ENCODE data around the gene RAD23B.

Gene RAD23B

GRCh38 chr9:107269254-107269653 lies 13.8 kb upstream of the RAD23B start:
- H3K4me3 ChIP-seq, result no peak overlapping the region
- no peak overlapping the region for H3K27ac ChIP-seq
- no peak for TF ChIP-seq CTCF (IDR thresholded peaks at IDR 0.05)
- no peak for DNase-seq (ENCODE audit: low spot score)

DNA sequence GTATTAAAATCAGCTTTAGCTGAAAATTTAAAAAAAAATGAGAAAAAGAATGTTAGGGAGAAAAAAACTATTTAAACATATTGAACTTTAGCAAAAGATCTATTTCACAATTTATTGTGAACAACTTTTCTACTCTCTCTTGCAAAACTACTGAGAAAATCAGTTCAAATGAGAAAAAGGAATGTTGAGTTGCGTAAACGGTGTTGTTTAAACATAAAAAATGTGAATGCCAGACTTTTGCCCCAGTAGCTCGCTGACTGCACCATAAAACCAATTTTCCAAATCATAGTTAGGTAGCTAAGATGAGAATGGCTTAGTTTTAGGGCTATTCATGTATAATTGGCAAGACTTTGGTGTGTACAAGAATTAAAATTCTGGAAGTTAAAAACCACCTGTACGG lies 13.4 kb upstream of the RAD23B start:
- TF ChIP-seq CTCF (IDR thresholded peaks at IDR 0.05), result no peak
- Histone ChIP-seq H3K27ac (no peak overlapping the region), H3K4me3 (no peak overlapping the region)
- no peak for DNase-seq (ENCODE audit: low spot score)

- no peak overlapping the region for H3K4me3 ChIP-seq
- no peak overlapping the region for H3K27ac ChIP-seq
- no peak for TF ChIP-seq CTCF (IDR thresholded peaks at IDR 0.05)
- no peak for DNase-seq (ENCODE audit: low spot score)
Observed at GRCh38 chr9:107270082-107270481, 13.0 kb upstream of the RAD23B start.

GRCh38 chr9:107270580-107270979 lies 12.5 kb upstream of the RAD23B start:
- DNase-seq (ENCODE audit: low spot score), result no peak
- no peak overlapping the region for H3K27ac ChIP-seq
- H3K4me3 ChIP-seq, result no peak overlapping the region
- TF ChIP-seq CTCF (IDR thresholded peaks at IDR 0.05), result no peak

DNA sequence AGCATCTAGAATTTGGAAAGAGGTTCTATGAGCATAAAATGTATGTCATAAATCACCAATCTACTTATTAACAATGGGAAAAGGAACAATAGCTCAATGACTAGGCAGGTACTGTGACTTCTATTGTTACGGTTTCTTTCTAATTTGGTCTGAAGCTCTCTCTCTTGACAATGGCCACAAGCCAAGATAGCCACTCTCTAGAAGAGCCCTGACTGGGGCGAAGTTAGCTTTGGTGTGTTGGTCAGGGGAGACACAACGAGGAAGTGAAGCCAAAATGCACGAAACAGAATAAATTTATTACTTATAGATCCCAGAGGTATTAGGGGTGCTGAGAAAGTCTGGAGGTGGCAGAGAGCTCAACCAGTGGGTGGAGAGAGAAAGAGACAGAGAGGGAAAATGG lies 9.4 kb upstream of the RAD23B start:
- no peak for TF ChIP-seq CTCF (IDR thresholded peaks at IDR 0.05)
- Histone ChIP-seq H3K27ac (no peak overlapping the region), H3K4me3 (no peak overlapping the region)
- DNase-seq (ENCODE audit: low spot score), result no peak

DNA sequence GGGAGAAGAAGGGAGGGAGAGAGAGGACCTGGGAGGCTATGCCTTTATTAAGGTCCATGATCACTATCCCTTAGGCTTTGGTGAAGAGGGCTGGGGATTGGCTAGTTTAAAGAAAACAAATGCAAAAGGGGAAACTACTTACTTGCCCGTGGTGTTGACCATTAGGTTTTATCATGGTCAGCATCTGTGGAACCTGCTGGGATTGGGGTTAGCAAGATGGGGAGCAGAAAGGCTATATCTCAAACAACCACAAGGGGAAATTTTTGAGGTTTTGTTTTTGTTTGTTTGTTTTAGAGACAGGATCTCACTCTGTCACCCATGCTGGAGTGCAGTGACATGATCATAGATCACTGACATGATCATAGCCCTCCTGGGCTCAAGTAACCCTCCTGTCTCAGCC lies 9.0 kb upstream of the RAD23B start:
- TF ChIP-seq CTCF (IDR thresholded peaks at IDR 0.05), result no peak
- no peak overlapping the region for H3K27ac ChIP-seq
- H3K4me3 ChIP-seq, result no peak overlapping the region
- no peak for DNase-seq (ENCODE audit: low spot score)

- no peak for TF ChIP-seq CTCF (IDR thresholded peaks at IDR 0.05)
- Histone ChIP-seq H3K4me3 (no peak overlapping the region), H3K27ac (peak overlapping the region in 1 of 2 donors; percentile 32)
- no peak for DNase-seq (ENCODE audit: low spot score)
Observed at GRCh38 chr9:107274953-107275422, 8.1 kb upstream of the RAD23B start.
